SK-N-SH treated with all-trans-retinoic acid at 6 μM for 48 hours (cell line): ENCODE data around the gene ODC1.

ENCODE experiments used
- ATAC-seq: fragments of 200-7000 bp; cut with Tn5 transposase; 3 replicates; pipeline ENCODE4 v1.9.1; 2020; ENCODE audit warnings: mild to moderate bottlenecking, moderate library complexity
- ARNTL ChIP-seq: fragments of 450-650 bp; formaldehyde crosslinking; IDR thresholded peaks from 2 replicates; pipeline ENCODE4 v1.5.0; 2020; ENCODE audit warnings: low read depth, mild to moderate bottlenecking, moderate library complexity, borderline replicate concordance
- BACH2 ChIP-seq: fragments of 250-450 bp; sonication (Bioruptor Pico); IDR thresholded peaks from 2 replicates; pipeline ENCODE4 v1.9.0; 2021; ENCODE audit warnings: mild to moderate bottlenecking, borderline replicate concordance
- CREB5 ChIP-seq: fragments of 250-450 bp; sonication (Bioruptor Pico); IDR thresholded peaks from 2 replicates; pipeline ENCODE4 v1.5.1; 2020; ENCODE audit warnings: low read depth, mild to moderate bottlenecking, moderate library complexity
- CSDC2 ChIP-seq: fragments of 250-450 bp; sonication (Bioruptor Pico); IDR thresholded peaks from 2 replicates; pipeline ENCODE4 v1.5.0; 2020; ENCODE audit warnings: mild to moderate bottlenecking, moderate library complexity
- ESRRG ChIP-seq: fragments of 250-450 bp; sonication (Bioruptor Pico); IDR thresholded peaks from 2 replicates; pipeline ENCODE4 v1.6.1; 2021; ENCODE audit warnings: mild to moderate bottlenecking
- GLIS3 ChIP-seq: fragments of 250-450 bp; sonication (Bioruptor Pico); IDR thresholded peaks from 2 replicates; pipeline ENCODE4 v1.5.0; 2020; ENCODE audit warnings: mild to moderate bottlenecking, moderate library complexity
- ISL1 ChIP-seq: fragments of 250-450 bp; sonication (Bioruptor Pico); IDR thresholded peaks from 2 replicates; pipeline ENCODE4 v2.1.2; 2022; ENCODE audit warnings: mild to moderate bottlenecking, moderate library complexity
- OSR1 ChIP-seq: fragments of 250-450 bp; sonication (Bioruptor Pico); IDR thresholded peaks from 2 replicates; pipeline ENCODE4 v1.8.0; 2022; ENCODE audit warnings: moderate library complexity, mild to moderate bottlenecking, inconsistent platforms
- PATZ1 ChIP-seq: fragments of 250-450 bp; sonication (Bioruptor Pico); IDR thresholded peaks from 2 replicates; pipeline ENCODE4 v1.8.0; 2020; ENCODE audit warnings: mild to moderate bottlenecking, moderate library complexity, borderline replicate concordance
- POU6F1 ChIP-seq: fragments of 250-450 bp; sonication (Bioruptor Pico); IDR thresholded peaks from 2 replicates; pipeline ENCODE4 v1.8.0; 2021; ENCODE audit warnings: low read depth, mild to moderate bottlenecking, moderate library complexity, borderline replicate concordance
- PPARA ChIP-seq: fragments of 250-450 bp; sonication (Bioruptor Pico); IDR thresholded peaks from 2 replicates; pipeline ENCODE4 v1.5.0; 2020; ENCODE audit warnings: mild to moderate bottlenecking, borderline replicate concordance
- RARB ChIP-seq: fragments of 250-450 bp; sonication (Bioruptor Pico); IDR thresholded peaks from 2 replicates; pipeline ENCODE4 v1.8.0; 2021; ENCODE audit warnings: mild to moderate bottlenecking, moderate library complexity
- SNAI2 ChIP-seq: fragments of 250-450 bp; sonication (Bioruptor Pico); IDR thresholded peaks from 2 replicates; pipeline ENCODE4 v1.5.0; 2020; ENCODE audit warnings: mild to moderate bottlenecking, moderate library complexity
- TCF4 ChIP-seq: fragments of 250-450 bp; sonication (Bioruptor Pico); IDR thresholded peaks from 2 replicates; pipeline ENCODE4 v1.8.0; 2021; ENCODE audit warnings: mild to moderate bottlenecking, moderate library complexity, borderline replicate concordance
- TOX ChIP-seq: fragments of 250-450 bp; sonication (Bioruptor Pico); IDR thresholded peaks from 2 replicates; pipeline ENCODE4 v1.8.0; 2021; ENCODE audit warnings: mild to moderate bottlenecking, moderate library complexity, borderline replicate concordance
- TSHZ2 ChIP-seq: fragments of 250-450 bp; sonication (Bioruptor Pico); IDR thresholded peaks from 2 replicates; pipeline ENCODE4 v1.5.0; 2020; ENCODE audit warnings: mild to moderate bottlenecking, moderate library complexity
- ZC3H10 ChIP-seq: fragments of 250-450 bp; sonication (Bioruptor Pico); IDR thresholded peaks from 2 replicates; pipeline ENCODE4 v1.5.1; 2021; ENCODE audit warnings: mild to moderate bottlenecking, moderate library complexity
- ZFP3 ChIP-seq: fragments of 250-450 bp; sonication (Bioruptor Pico); IDR thresholded peaks from 2 replicates; pipeline ENCODE4 v1.5.0; 2020; ENCODE audit warnings: mild to moderate bottlenecking, moderate library complexity
- ZFP30 ChIP-seq: fragments of 450-650 bp; formaldehyde crosslinking; IDR thresholded peaks from 2 replicates; pipeline ENCODE4 v1.5.0; 2022; ENCODE audit warnings: mild to moderate bottlenecking, moderate library complexity
- ZNF565 ChIP-seq: fragments of 450-650 bp; formaldehyde crosslinking; conservative IDR thresholded peaks from 2 replicates; pipeline ENCODE4 v1.5.0; 2020; ENCODE audit warnings: low read depth, mild to moderate bottlenecking, moderate library complexity
- ZNF70 ChIP-seq: fragments of 450-650 bp; formaldehyde crosslinking; IDR thresholded peaks from 2 replicates; pipeline ENCODE4 v1.5.0; 2020; ENCODE audit warnings: mild to moderate bottlenecking, moderate library complexity
- ZNF8 ChIP-seq: fragments of 450-650 bp; formaldehyde crosslinking; IDR thresholded peaks from 2 replicates; pipeline ENCODE4 v1.5.0; 2020; ENCODE audit warnings: mild to moderate bottlenecking, moderate library complexity

The ODC1 gene

GRCh38 chr2:10411557-10411956, 36.6 kb downstream of the ODC1 start:
- TF ChIP-seq OSR1 (CRISPR knock-in tag) (no peak), PATZ1 (CRISPR knock-in tag) (no peak), ZNF70 (no peak), TOX (CRISPR knock-in tag) (no peak), ZFP3 (CRISPR knock-in tag) (no peak), TSHZ2 (CRISPR knock-in tag) (no peak), CSDC2 (CRISPR knock-in tag) (no peak), SNAI2 (CRISPR knock-in tag) (no peak), RARB (CRISPR knock-in tag) (no peak), ZNF8 (CRISPR knock-in tag) (no peak), PPARA (CRISPR knock-in tag) (no peak), POU6F1 (CRISPR knock-in tag) (no peak), ARNTL (CRISPR knock-in tag) (no peak), GLIS3 (CRISPR knock-in tag) (no peak), TCF4 (CRISPR knock-in tag) (no peak), ISL1 (CRISPR knock-in tag) (no peak), ZC3H10 (CRISPR knock-in tag) (no peak), ZNF565 (CRISPR knock-in tag) (no peak), ESRRG (CRISPR knock-in tag) (no peak)
- no peak for ATAC-seq

GRCh38 chr2:10410823-10411437, 37.2 kb downstream of the ODC1 start:
- TF ChIP-seq TCF4 (CRISPR knock-in tag) (no peak), PPARA (CRISPR knock-in tag) (no peak), ZFP30 (no peak), ISL1 (CRISPR knock-in tag) (no peak), ZFP3 (CRISPR knock-in tag) (no peak), CREB5 (CRISPR knock-in tag) (no peak), ZNF70 (no peak), BACH2 (no peak), RARB (CRISPR knock-in tag) (no peak), ESRRG (CRISPR knock-in tag) (no peak), ARNTL (CRISPR knock-in tag) (no peak), OSR1 (CRISPR knock-in tag) (no peak), TSHZ2 (CRISPR knock-in tag) (no peak), TOX (CRISPR knock-in tag) (no peak), PATZ1 (CRISPR knock-in tag) (no peak), POU6F1 (CRISPR knock-in tag) (no peak), CSDC2 (CRISPR knock-in tag) (no peak)
- no peak for ATAC-seq
